Activated naive CD8-positive, alpha-beta T cell treated with anti-CD3 and anti-CD28 coated beads, Interleukin-2, amount 50 U/mL, for 24 hours (primary cell): Measurements from ENCODE around the gene EML6.
A peak's percentile ranks its signal among the peaks of the same experiment; 100 is the strongest.

Source experiments
- ATAC-seq: fragments of 150-1000 bp; cut with Tn5 transposase; one replicate; pipeline ENCODE4 v1.10.0; 2021
- DNase-seq: peaks from one replicate; pipeline ENCODE4 v3.0.0; 2021
- H3K27ac Mint-ChIP-seq: one replicate; pipeline ENCODE4 v1.8.0; 2021; ENCODE audit warnings: mild to moderate bottlenecking, mixed read lengths
- H3K27me3 Mint-ChIP-seq: one replicate; pipeline ENCODE4 v1.8.0; 2021; ENCODE audit warnings: mixed read lengths
- H3K36me3 Mint-ChIP-seq: one replicate; pipeline ENCODE4 v1.8.0; 2021; ENCODE audit warnings: low read depth, mixed read lengths
- H3K4me1 Mint-ChIP-seq: one replicate; pipeline ENCODE4 v1.8.0; 2021; ENCODE audit warnings: mixed read lengths
- H3K4me3 Mint-ChIP-seq: one replicate; pipeline ENCODE4 v1.8.0; 2021; ENCODE audit warnings: mild to moderate bottlenecking, moderate library complexity, mixed read lengths
- H3K9me3 Mint-ChIP-seq: one replicate; pipeline ENCODE4 v1.8.0; 2021; ENCODE audit warnings: mixed read lengths

Gene EML6

GRCh38 chr2:54723996-54724559 lies 616 bp downstream of the EML6 start:
- H3K27me3 Mint-ChIP-seq = peaks cover 46% of the 10 kb centered on the region
- H3K27ac Mint-ChIP-seq = no peak overlapping the region
- ATAC-seq = no peak
- no peaks in the 10 kb centered on the region for H3K36me3 Mint-ChIP-seq
- no peaks in the 10 kb centered on the region for H3K9me3 Mint-ChIP-seq
- H3K4me1 Mint-ChIP-seq = peaks cover 11% of the 10 kb centered on the region
- DNase-seq = no peak
- peak overlapping the region; percentile 81 for H3K4me3 Mint-ChIP-seq

GRCh38 chr2:54724560-54725342 lies 1.3 kb downstream of the EML6 start:
- ATAC-seq (no peak), DNase-seq (peak; percentile 36)
- H3K4me3 Mint-ChIP-seq = peak overlapping the region; percentile 81
- H3K27me3 Mint-ChIP-seq = peaks cover 46% of the 10 kb centered on the region
- peaks cover 11% of the 10 kb centered on the region for H3K4me1 Mint-ChIP-seq
- no peak overlapping the region for H3K27ac Mint-ChIP-seq
- H3K9me3 Mint-ChIP-seq = no peaks in the 10 kb centered on the region
- H3K36me3 Mint-ChIP-seq = no peaks in the 10 kb centered on the region

DNA sequence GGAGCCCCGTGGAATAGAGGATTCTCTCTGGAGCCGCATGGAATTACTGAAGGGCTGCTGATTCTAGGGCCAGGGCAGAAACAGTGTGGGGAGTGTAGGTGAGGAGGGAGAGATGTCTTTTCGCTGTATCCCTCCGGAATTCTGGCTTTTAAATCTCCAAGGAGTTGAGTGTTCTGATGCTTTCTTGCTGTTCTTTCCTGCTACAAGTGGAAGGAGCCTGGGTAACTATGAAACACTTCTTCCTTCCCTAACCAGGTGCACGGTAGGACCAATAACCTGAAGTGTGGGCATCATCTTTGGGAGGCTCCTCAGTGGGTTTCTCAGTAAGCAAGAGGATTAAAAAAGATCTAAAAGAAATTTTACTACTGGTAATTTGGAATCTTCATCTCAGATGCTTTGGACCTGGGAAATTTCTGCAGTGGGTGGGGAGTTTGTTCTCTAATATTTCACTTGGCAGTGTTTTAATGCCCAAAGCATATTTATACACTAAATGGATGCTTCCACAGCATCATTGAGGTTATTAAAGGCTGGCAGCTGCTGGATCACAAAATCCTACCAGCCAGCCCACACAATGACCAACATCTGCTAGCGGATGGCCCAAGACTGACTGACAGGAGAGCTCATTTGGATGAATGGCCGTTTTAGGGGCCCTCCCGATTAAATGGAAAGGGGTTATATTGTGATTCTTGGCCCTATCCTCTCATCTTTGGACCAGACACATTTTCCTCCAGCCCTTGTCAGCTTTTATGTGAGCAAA lies 2.1 kb downstream of the EML6 start:
- H3K27ac Mint-ChIP-seq = no peak overlapping the region
- H3K4me3 Mint-ChIP-seq = peak overlapping the region; percentile 68
- no peak for ATAC-seq
- DNase-seq = no peak
- H3K27me3 Mint-ChIP-seq = peaks cover 43% of the 10 kb centered on the region
- no peaks in the 10 kb centered on the region for H3K36me3 Mint-ChIP-seq
- H3K4me1 Mint-ChIP-seq = peaks cover 11% of the 10 kb centered on the region
- H3K9me3 Mint-ChIP-seq = no peaks in the 10 kb centered on the region

- peaks cover 11% of the 10 kb centered on the region for H3K4me1 Mint-ChIP-seq
- no peak overlapping the region for H3K27ac Mint-ChIP-seq
- H3K4me3 Mint-ChIP-seq = no peak overlapping the region
- no peak for DNase-seq
- H3K27me3 Mint-ChIP-seq = peaks cover 39% of the 10 kb centered on the region
- H3K9me3 Mint-ChIP-seq = no peaks in the 10 kb centered on the region
- ATAC-seq = no peak
- no peaks in the 10 kb centered on the region for H3K36me3 Mint-ChIP-seq
Measured at GRCh38 chr2:54726431-54726830, 3.0 kb downstream of the EML6 start.

DNA sequence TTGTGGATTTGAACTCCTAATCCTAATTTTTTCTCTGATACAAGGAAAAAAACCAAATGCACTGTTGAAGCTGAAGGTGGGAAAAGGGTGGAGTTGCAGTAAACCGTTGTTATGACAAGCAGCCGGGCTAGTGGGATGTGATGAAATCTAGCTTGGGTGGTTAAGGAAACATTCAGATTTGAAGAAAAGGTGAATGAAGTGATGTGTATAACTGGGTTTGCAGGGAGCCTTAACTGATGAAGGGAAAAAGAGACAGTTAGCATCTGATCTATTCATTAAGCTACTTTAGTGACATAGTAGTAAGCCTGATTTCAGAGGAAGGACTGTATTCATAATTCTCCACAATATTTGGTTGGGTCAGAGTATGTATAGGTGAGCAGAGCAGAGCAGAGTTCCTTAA lies 3.5 kb downstream of the EML6 start:
- Mint-ChIP-seq H3K27me3 (peaks cover 37% of the 10 kb centered on the region), H3K27ac (no peak overlapping the region), H3K36me3 (no peaks in the 10 kb centered on the region), H3K4me3 (no peak overlapping the region), H3K4me1 (peaks cover 11% of the 10 kb centered on the region), H3K9me3 (no peaks in the 10 kb centered on the region)
- no peak for DNase-seq
- no peak for ATAC-seq

GRCh38 chr2:54728669-54729120 lies 5.2 kb downstream of the EML6 start:
- Mint-ChIP-seq H3K9me3 (no peaks in the 10 kb centered on the region), H3K27ac (no peak overlapping the region), H3K36me3 (no peaks in the 10 kb centered on the region), H3K27me3 (peaks cover 43% of the 10 kb centered on the region), H3K4me3 (no peak overlapping the region), H3K4me1 (peaks cover 11% of the 10 kb centered on the region)
- DNase-seq (no peak), ATAC-seq (no peak)

- H3K9me3 Mint-ChIP-seq = no peaks in the 10 kb centered on the region
- H3K4me1 Mint-ChIP-seq = no peaks in the 10 kb centered on the region
- H3K27ac Mint-ChIP-seq = no peak overlapping the region
- DNase-seq (no peak), ATAC-seq (no peak)
- no peaks in the 10 kb centered on the region for H3K36me3 Mint-ChIP-seq
- peaks cover 11% of the 10 kb centered on the region for H3K27me3 Mint-ChIP-seq
- no peak overlapping the region for H3K4me3 Mint-ChIP-seq
Measured at GRCh38 chr2:54735636-54736035, 12.2 kb downstream of the EML6 start.

DNA sequence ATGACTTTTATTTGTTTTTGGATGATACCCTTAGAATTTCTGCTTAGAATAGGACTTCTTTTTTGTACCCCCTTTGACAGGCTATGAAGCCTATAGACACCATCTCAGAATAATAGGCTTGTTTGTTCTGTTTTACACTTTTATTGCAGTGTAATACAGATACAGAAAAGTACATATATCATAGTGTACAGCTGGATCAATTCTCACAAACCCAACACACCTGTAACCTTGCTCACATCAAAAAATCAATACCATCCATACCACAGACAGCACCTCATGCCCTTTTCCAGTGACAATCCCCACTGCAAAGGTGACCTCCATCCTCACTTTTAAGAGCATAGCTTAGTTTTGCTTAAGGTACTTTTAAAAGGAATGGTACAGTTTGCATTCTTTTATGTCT lies 14.8 kb downstream of the EML6 start:
- peaks cover 9% of the 10 kb centered on the region for H3K27me3 Mint-ChIP-seq
- H3K27ac Mint-ChIP-seq = no peak overlapping the region
- ATAC-seq = no peak
- no peaks in the 10 kb centered on the region for H3K36me3 Mint-ChIP-seq
- no peak overlapping the region for H3K4me3 Mint-ChIP-seq
- no peaks in the 10 kb centered on the region for H3K9me3 Mint-ChIP-seq
- H3K4me1 Mint-ChIP-seq = no peaks in the 10 kb centered on the region
- DNase-seq = no peak

DNA sequence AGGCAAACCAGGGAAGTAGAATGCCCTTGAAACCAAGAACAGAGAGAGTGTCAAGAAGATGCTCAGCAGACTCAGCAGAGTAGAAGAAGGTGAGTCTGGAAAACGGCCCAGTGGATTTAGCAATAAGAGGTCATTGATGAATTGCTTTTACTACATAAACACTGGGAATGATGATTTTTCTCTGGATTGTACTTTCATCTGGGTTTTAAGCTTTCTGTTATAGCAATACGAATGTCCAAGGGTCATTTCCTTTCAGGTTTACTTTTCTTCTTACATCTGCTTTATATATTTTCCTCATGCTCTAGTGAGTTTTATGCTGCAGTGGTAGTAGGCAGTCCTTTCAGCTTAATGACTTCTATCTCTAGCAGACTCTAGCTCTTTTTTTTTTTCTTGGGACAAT lies 16.9 kb downstream of the EML6 start:
- no peak overlapping the region for H3K4me3 Mint-ChIP-seq
- no peak overlapping the region for H3K27ac Mint-ChIP-seq
- H3K27me3 Mint-ChIP-seq = peaks cover 4% of the 10 kb centered on the region
- ATAC-seq (no peak), DNase-seq (no peak)
- no peaks in the 10 kb centered on the region for H3K36me3 Mint-ChIP-seq
- H3K9me3 Mint-ChIP-seq = no peaks in the 10 kb centered on the region
- no peaks in the 10 kb centered on the region for H3K4me1 Mint-ChIP-seq

DNA sequence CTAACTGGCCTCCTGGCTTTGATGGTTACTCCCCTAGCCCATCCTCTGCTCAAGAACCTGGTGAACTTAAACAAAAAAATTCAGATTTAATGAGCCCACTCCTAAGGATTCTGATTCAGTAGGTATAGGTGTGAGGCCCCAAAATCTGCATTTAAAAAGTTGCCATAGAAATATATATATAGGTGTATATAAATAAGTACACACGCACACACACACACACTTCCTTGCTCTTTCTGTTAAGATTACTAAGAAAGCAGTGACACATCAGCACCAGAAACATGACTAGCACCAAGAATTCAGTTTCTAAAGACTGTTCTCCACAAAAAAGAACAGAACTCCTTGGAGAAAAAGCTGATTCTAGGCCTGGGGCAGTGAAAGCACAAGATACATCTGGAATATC lies 17.8 kb downstream of the EML6 start:
- H3K27ac Mint-ChIP-seq = no peak overlapping the region

DNA sequence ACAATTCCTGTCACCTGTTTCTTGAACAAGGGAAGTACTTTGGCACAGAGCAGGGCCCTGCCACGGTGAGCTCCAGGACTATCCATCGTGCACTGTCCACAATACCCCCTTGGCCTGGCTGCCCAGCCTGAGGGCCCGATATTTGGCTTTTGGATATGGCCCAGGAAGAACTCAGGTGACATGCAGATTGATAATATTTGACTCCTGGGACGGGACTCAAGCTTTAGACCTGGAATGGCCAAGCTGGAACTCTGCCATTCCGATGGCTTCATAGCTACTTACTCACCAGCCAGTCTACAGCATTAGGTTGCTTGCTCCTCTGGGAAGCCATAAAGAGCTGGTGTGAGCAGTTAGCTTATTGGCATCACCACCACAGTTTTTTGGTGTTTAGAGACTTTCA lies 26.6 kb downstream of the EML6 start:
- ATAC-seq = no peak

More for the DNA sequence above, 17.8 kb downstream of the EML6 start:
- no peaks in the 10 kb centered on the region for H3K9me3 Mint-ChIP-seq
- H3K36me3 Mint-ChIP-seq = no peaks in the 10 kb centered on the region
- H3K27me3 Mint-ChIP-seq = peaks cover 4% of the 10 kb centered on the region
- DNase-seq (no peak), ATAC-seq (no peak)
- H3K4me1 Mint-ChIP-seq = no peaks in the 10 kb centered on the region
- H3K4me3 Mint-ChIP-seq = no peak overlapping the region

GRCh38 chr2:54752439-54752838 lies 29.0 kb downstream of the EML6 start:
- Mint-ChIP-seq H3K4me3 (no peak overlapping the region), H3K4me1 (peaks cover 3% of the 10 kb centered on the region), H3K9me3 (no peaks in the 10 kb centered on the region), H3K27me3 (peaks cover 3% of the 10 kb centered on the region), H3K36me3 (no peaks in the 10 kb centered on the region), H3K27ac (no peak overlapping the region)
- no peak for DNase-seq
- ATAC-seq = no peak

More for the DNA sequence above, 26.6 kb downstream of the EML6 start:
- no peaks in the 10 kb centered on the region for H3K4me1 Mint-ChIP-seq
- no peaks in the 10 kb centered on the region for H3K27me3 Mint-ChIP-seq
- H3K27ac Mint-ChIP-seq = no peak overlapping the region
- H3K9me3 Mint-ChIP-seq = no peaks in the 10 kb centered on the region
- H3K36me3 Mint-ChIP-seq = no peaks in the 10 kb centered on the region
- no peak overlapping the region for H3K4me3 Mint-ChIP-seq
- no peak for DNase-seq

GRCh38 chr2:54755641-54756326 lies 32.3 kb downstream of the EML6 start:
- H3K27me3 Mint-ChIP-seq = peaks cover 3% of the 10 kb centered on the region
- no peak overlapping the region for H3K4me3 Mint-ChIP-seq
- no peak overlapping the region for H3K27ac Mint-ChIP-seq
- DNase-seq (no peak), ATAC-seq (no peak)
- no peaks in the 10 kb centered on the region for H3K9me3 Mint-ChIP-seq
- H3K4me1 Mint-ChIP-seq = peaks cover 10% of the 10 kb centered on the region
- no peaks in the 10 kb centered on the region for H3K36me3 Mint-ChIP-seq

- H3K4me1 Mint-ChIP-seq = peaks cover 10% of the 10 kb centered on the region
- H3K27me3 Mint-ChIP-seq = peaks cover 3% of the 10 kb centered on the region
- H3K9me3 Mint-ChIP-seq = no peaks in the 10 kb centered on the region
- no peak for DNase-seq
- H3K27ac Mint-ChIP-seq = no peak overlapping the region
- no peaks in the 10 kb centered on the region for H3K36me3 Mint-ChIP-seq
- no peak for ATAC-seq
- no peak overlapping the region for H3K4me3 Mint-ChIP-seq
Measured at GRCh38 chr2:54757500-54757899, 34.0 kb downstream of the EML6 start.
